Transverse colon (tissue), 4 donors: ENCODE measurements around the gene KCNJ11.

ENCODE experiments used
- EP300 ChIP-seq: sonication (generic); formaldehyde crosslinking; IDR thresholded peaks from one replicate; pipeline ENCODE4 v1.6.1; 2017; ENCODE audit warnings: antibody characterized with exemption, low read depth
- POLR2A ChIP-seq: fragments of 450-650 bp; IDR thresholded peaks from one replicate; pipeline ENCODE4 v1.6.1; 2016; ENCODE audit warnings: antibody characterized with exemption, mild to moderate bottlenecking, moderate library complexity
- POLR2AphosphoS5 ChIP-seq, 3 donors: sonication (generic); formaldehyde crosslinking; IDR thresholded peaks; one replicate each; pipeline ENCODE4 v1.6.1; 2016; ENCODE audit warnings: antibody characterized with exemption in 3 of 3
- TF ChIP-seq, protein P1 (sequence below), 5 experiments: fragments of 200-600 bp in 3 of 5; fragments of 450-650 bp in 2 of 5; sonication (generic) in 3 of 5; IDR thresholded peaks; 1 replicate in 2 of 5; 2 replicates in 3 of 5; pipeline ENCODE4 v1.5.1; 2016 to 2017; ENCODE audit warnings: antibody characterized with exemption in 5 of 5, inconsistent platforms in 3 of 5, mild to moderate bottlenecking in 2 of 5, moderate library complexity in 1 of 5

DNA sequence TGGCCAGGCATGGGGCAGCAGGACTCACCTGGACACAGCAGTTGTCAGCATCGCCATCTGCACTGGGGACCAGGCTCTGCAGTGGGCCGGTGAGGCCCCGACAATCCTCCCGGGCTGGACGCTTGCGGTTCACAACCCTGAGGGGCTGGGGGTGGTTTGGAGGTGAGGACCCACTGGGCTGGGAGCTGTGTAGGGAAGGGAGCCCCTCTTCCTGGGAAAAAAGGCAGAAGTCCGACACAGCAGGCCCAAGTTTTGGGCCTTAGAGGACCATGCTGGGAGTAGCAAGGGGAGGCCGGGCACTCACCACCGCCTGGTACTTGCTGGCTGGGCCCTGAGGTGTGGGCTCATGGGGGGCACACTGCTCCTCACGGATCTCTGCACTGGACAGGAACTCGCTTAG is 39.8 kb upstream of the KCNJ11 start:
- TF ChIP-seq, protein P1, sequence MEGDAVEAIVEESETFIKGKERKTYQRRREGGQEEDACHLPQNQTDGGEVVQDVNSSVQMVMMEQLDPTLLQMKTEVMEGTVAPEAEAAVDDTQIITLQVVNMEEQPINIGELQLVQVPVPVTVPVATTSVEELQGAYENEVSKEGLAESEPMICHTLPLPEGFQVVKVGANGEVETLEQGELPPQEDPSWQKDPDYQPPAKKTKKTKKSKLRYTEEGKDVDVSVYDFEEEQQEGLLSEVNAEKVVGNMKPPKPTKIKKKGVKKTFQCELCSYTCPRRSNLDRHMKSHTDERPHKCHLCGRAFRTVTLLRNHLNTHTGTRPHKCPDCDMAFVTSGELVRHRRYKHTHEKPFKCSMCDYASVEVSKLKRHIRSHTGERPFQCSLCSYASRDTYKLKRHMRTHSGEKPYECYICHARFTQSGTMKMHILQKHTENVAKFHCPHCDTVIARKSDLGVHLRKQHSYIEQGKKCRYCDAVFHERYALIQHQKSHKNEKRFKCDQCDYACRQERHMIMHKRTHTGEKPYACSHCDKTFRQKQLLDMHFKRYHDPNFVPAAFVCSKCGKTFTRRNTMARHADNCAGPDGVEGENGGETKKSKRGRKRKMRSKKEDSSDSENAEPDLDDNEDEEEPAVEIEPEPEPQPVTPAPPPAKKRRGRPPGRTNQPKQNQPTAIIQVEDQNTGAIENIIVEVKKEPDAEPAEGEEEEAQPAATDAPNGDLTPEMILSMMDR (IDR thresholded peaks at IDR 0.05) = no peak
- no peak for TF ChIP-seq POLR2A
- no peak for TF ChIP-seq POLR2AphosphoS5 (IDR thresholded peaks at IDR 0.05)
- TF ChIP-seq EP300 = no peak
